ENCODE measurements around the gene PPARA.

DNA sequence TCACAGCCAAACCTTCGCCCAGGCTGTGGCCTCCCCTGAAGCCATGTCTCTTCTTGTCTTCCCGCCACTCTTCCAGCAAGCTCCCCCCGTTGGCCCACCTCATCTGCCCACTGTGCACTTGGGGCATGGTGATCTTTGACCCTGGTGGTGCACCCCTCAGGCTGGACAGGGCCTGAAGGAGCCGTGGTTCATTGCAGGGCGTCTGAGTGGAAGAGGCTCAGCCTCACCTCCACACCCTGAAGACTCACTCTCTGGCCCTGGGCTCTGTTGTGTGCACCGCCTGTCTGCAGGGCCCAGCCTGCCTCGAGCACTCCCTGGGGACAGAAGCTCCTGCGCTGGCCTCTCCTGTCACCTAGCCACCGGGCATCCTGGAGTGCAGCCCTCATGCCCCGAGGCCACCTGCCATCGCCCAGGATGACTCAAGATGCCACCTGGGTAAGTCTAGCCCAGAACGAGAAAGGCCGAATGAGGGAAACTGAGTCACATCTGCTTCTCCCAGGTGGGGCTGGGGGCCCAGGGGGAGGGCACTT is 40.8 kb upstream of the PPARA start:
- TF ChIP-seq, protein P1, sequence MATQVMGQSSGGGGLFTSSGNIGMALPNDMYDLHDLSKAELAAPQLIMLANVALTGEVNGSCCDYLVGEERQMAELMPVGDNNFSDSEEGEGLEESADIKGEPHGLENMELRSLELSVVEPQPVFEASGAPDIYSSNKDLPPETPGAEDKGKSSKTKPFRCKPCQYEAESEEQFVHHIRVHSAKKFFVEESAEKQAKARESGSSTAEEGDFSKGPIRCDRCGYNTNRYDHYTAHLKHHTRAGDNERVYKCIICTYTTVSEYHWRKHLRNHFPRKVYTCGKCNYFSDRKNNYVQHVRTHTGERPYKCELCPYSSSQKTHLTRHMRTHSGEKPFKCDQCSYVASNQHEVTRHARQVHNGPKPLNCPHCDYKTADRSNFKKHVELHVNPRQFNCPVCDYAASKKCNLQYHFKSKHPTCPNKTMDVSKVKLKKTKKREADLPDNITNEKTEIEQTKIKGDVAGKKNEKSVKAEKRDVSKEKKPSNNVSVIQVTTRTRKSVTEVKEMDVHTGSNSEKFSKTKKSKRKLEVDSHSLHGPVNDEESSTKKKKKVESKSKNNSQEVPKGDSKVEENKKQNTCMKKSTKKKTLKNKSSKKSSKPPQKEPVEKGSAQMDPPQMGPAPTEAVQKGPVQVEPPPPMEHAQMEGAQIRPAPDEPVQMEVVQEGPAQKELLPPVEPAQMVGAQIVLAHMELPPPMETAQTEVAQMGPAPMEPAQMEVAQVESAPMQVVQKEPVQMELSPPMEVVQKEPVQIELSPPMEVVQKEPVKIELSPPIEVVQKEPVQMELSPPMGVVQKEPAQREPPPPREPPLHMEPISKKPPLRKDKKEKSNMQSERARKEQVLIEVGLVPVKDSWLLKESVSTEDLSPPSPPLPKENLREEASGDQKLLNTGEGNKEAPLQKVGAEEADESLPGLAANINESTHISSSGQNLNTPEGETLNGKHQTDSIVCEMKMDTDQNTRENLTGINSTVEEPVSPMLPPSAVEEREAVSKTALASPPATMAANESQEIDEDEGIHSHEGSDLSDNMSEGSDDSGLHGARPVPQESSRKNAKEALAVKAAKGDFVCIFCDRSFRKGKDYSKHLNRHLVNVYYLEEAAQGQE (IDR thresholded peaks at IDR 0.05; ENCODE audit: low read depth) = no peak
- TF ChIP-seq, protein P2, sequence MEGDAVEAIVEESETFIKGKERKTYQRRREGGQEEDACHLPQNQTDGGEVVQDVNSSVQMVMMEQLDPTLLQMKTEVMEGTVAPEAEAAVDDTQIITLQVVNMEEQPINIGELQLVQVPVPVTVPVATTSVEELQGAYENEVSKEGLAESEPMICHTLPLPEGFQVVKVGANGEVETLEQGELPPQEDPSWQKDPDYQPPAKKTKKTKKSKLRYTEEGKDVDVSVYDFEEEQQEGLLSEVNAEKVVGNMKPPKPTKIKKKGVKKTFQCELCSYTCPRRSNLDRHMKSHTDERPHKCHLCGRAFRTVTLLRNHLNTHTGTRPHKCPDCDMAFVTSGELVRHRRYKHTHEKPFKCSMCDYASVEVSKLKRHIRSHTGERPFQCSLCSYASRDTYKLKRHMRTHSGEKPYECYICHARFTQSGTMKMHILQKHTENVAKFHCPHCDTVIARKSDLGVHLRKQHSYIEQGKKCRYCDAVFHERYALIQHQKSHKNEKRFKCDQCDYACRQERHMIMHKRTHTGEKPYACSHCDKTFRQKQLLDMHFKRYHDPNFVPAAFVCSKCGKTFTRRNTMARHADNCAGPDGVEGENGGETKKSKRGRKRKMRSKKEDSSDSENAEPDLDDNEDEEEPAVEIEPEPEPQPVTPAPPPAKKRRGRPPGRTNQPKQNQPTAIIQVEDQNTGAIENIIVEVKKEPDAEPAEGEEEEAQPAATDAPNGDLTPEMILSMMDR (IDR thresholded peaks at IDR 0.05 in 2 of 3, conservative IDR thresholded peaks at IDR 0.05 in 1 of 3; ENCODE audit: borderline replicate concordance in 1 of 3, insufficient read depth in 1 of 3, low read depth in 2 of 3, low read length in 2 of 3) = no peak
- TF ChIP-seq EZH2phosphoT487 (IDR thresholded peaks at IDR 0.05; ENCODE audit: borderline replicate concordance) = no peak
- TF ChIP-seq ZFX (IDR thresholded peaks at IDR 0.05) = no peak
- TF ChIP-seq POLR2AphosphoS5 (IDR thresholded peaks at IDR 0.05; ENCODE audit: low read depth, low read length) = no peak
- TF ChIP-seq CEBPB (IDR thresholded peaks at IDR 0.05; ENCODE audit: low read depth) = no peak
- TF ChIP-seq POLR2A (IDR thresholded peaks at IDR 0.05; ENCODE audit: borderline replicate concordance, extremely low read depth, insufficient read depth, insufficient read length) = no peak
- TF ChIP-seq EZH2 (IDR thresholded peaks at IDR 0.05) = no peak
- TF ChIP-seq EGR1 (IDR thresholded peaks at IDR 0.05; ENCODE audit: low read depth) = no peak
- no peak for TF ChIP-seq ZNF274 (IDR thresholded peaks at IDR 0.05; ENCODE audit: low read depth, low read length)
- no peak for TF ChIP-seq YY1 (IDR thresholded peaks at IDR 0.05; ENCODE audit: extremely low read depth, insufficient replicate concordance, low read depth, low read length)
- no peak for TF ChIP-seq FOSL1 (IDR thresholded peaks at IDR 0.05; ENCODE audit: low read depth)
- no peak for TF ChIP-seq SP1 (IDR thresholded peaks at IDR 0.05; ENCODE audit: low read depth)
